D721Med (cell line): Measurements from ENCODE around the gene USP6NL.

Experiments used
- DNase-seq: peaks from one replicate; pipeline ENCODE4 v3.0.0; 2011; ENCODE audit warnings: low spot score; ENCODE audit not compliant: insufficient read length
- FAIRE-seq: peaks from 2 replicates; lab custom pipeline; 2011; peaks lifted over from hg19 to GRCh38; lab: Jason Lieb, UNC
- TF ChIP-seq, protein P1 (sequence below): IDR thresholded peaks from 2 replicates; pipeline ENCODE4 v1.5.1; 2012; ENCODE audit warnings: mild to moderate bottlenecking, control low read depth; ENCODE audit not compliant: insufficient read depth; ENCODE audit errors: missing control alignments

Gene USP6NL

DNA sequence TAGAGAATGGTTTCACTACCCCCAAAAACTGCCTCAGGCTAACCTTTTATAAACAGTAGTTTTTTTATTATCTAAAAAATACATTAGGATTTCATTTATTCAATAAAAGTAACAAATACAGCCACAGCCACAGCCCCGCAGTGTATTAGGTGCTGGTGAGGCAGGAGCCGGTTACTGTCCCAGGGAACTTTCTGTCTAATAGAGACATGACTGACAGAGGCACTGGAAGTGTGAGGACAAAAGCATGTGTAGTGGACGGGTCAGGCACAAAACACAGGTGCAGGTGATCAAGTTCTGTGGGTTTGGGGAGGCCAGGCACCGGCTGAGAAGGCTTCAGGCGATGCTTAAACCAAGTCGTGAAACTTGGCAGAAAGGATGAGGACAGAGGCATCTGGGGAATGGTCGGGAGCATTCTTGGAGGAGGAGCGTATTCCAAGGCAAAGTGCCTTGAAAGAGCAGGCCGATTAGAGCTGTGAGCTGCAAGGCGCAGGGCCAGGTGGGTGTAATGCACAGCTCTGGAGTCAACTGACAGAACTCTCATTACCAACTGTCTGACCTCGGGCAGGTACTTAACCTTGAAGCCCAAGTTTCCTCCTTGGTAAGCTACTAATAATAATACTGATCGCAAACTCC lies 138.2 kb downstream of the USP6NL start:
- no peak for DNase-seq
- TF ChIP-seq, protein P1, sequence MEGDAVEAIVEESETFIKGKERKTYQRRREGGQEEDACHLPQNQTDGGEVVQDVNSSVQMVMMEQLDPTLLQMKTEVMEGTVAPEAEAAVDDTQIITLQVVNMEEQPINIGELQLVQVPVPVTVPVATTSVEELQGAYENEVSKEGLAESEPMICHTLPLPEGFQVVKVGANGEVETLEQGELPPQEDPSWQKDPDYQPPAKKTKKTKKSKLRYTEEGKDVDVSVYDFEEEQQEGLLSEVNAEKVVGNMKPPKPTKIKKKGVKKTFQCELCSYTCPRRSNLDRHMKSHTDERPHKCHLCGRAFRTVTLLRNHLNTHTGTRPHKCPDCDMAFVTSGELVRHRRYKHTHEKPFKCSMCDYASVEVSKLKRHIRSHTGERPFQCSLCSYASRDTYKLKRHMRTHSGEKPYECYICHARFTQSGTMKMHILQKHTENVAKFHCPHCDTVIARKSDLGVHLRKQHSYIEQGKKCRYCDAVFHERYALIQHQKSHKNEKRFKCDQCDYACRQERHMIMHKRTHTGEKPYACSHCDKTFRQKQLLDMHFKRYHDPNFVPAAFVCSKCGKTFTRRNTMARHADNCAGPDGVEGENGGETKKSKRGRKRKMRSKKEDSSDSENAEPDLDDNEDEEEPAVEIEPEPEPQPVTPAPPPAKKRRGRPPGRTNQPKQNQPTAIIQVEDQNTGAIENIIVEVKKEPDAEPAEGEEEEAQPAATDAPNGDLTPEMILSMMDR = no peak
- FAIRE-seq = no peak

DNA sequence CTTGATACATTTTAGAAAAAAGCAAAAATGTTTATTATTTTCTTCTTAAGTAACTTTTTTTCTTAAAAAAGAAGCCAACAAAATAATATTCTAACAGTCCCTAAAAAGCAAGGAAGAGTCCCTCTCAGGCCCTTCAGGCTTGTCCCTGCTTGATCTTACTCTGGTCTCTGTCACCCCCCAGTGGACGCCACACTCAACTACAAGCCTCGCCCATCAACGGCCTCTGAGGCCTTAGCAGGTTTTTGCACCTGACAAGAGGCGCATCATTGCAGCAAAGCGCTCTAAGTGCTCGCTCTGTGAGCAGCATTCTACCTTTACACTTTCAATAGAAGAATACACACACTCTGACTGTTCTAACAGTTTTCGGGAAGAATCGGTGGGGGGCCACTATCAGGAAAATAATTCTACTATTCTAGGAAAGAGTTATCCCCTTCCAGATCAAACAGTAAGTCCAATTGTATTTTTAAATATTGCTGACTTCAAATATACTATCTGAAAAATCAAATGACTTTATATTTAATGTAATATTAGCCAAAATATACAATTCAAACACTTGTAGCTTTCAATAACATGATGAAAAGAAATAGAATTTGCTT lies 139.2 kb downstream of the USP6NL start:
- DNase-seq = peak; percentile 28

DNA sequence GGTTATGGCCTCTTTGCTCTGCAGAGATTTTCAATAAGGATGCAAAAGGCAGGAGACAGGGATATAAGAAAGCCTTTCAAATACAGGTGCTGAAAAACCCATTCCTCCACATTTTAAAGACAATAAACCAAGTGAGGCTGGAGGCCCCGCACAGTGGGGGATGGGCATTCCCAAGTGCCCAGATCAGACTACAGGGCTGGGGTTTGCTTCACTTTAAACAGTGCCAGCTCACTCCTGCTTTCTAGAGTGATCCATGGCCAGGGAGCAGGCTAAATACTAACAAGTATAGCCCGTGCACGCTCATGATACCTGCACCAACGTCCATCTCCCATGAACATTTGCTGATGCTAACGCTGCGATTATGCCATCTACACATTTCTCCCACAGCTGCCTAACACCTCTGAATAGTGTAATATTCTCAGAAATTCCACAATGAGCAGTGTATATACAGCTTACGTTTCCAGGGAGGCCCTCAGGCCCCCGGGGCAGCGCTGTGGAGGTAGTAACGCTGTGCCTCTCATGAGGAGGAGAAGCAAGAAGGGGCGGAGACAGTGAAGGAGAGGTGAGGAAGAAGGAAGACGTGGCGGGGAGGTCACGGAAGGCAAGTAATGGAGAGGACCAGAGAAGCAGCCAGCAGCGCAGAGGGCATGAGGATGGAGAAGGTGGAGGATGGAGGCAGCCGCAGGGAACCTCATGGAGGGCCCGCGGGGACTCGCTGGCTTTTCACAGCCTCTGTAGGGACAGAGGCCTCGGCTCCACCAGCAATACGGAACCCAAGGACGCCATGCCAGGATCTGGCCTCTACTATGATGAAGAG lies 141.7 kb downstream of the USP6NL start:
- DNase-seq = no peak
- TF ChIP-seq, protein P1 = no peak
- no peak for FAIRE-seq

More for the DNA sequence above, 139.2 kb downstream of the USP6NL start:
- TF ChIP-seq, protein P1 = peak; percentile 91
- no peak for FAIRE-seq

DNA sequence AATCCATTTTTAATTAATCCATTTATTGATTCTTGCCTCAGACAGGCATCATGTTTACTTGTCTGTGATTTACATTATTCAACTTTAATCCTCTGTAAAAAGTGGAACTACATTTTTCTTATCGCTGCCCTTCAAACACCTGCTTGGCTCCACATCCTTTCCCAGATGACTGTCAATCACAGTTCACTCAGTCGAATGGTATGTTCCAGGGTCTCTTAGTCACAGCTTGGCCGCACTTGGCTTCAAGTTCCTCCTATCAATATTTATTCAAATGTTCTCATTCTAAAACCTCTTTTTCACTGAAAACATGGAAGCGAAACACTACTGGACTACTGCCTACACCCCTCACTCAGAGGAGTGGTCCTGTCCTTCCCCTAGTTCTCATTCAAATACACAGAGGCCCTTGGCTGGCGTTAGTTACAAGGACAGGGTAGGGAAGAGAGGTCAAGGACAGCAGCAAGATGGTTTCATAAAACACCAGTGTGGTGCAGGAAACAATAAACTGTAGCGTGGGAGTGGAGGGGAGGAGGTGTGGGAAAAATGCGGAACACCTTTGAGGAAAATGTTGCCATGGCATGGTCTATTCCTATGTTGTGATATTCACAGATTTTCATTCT lies 143.2 kb downstream of the USP6NL start:
- FAIRE-seq (no peak), DNase-seq (no peak)
- TF ChIP-seq, protein P1 = no peak

DNA sequence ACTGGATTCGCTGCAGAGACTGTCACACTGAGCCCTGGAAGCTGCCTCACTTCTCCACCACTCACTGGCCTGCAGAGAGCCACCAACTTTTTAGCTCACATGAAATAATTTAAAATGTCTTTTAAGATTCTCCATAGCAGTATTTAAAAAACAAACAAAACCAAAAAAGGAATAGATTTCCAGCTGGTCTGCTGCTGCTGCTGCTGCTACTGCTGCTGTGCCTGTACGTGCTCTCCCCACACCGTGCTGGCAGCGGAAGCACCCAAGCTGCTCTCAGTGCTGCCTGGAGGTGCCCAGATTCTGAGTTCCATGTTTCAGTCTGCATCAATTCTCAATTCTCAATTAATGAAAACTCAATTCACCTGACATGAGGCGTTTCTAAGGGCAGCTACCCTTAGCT lies 146.0 kb downstream of the USP6NL start:
- TF ChIP-seq, protein P1 = no peak
- no peak for FAIRE-seq
- DNase-seq = no peak

DNA sequence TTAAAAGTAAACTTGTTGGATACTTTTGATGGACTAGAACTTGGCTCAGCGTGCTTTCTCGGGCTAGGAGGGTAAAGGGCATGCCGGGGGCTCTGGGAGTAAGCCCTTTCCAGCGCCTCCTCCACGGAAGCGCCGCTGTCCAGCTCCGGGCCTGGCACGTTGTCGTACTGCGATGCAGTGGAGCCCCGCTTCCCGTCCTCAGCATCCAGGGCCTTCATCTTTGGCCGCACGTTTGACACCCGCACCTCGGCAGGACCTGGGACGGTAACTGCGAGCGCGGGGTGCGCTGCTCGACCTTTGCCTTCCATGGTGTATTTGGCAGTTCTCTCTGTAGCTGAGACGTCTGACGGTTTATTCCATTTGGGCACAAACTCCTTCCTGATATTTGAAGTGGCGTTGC lies 148.3 kb downstream of the USP6NL start:
- TF ChIP-seq, protein P1 = no peak
- FAIRE-seq = no peak
- DNase-seq = no peak
